GM21717 (cell line): ENCODE data around the gene PIAS4.

Experiments
- ATAC-seq: cut with Tn5 transposase; IDR thresholded peaks from one replicate; pipeline ENCODE4 v1.9.1; 2021; ENCODE audit warnings: mild to moderate bottlenecking, moderate library complexity; ENCODE audit not compliant: unreplicated experiment

Gene PIAS4

DNA sequence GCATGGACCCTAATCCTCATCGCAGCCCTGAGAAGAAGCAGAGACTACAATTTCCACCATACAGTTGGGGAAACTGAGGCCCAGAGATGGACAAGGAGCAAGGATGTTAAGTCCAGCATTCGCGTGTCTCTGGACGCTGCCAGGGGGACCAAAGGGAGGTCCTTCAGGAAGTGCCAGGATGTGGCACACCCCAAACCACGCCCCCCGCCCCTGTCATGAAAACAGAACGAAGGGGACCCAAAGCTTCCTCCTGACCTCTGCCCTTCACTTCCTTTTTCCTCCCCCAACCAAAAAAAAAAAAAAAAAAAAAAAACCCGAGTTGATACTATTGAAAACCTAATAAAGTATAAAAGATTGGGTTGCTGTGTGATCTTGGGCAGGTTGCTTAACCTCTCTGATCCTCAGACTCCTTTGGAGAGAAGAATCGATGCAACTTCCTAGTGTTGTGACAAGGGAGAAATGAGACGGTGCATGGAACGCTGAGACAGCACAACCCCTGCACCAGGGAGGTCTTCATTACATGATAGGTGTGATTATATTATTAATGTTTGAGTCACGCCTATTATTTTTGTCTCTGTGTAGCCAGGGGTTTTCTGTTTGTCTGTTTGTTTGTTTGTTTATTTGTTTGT, 61.9 kb downstream of the PIAS4 start:
- ATAC-seq, result no peak

DNA sequence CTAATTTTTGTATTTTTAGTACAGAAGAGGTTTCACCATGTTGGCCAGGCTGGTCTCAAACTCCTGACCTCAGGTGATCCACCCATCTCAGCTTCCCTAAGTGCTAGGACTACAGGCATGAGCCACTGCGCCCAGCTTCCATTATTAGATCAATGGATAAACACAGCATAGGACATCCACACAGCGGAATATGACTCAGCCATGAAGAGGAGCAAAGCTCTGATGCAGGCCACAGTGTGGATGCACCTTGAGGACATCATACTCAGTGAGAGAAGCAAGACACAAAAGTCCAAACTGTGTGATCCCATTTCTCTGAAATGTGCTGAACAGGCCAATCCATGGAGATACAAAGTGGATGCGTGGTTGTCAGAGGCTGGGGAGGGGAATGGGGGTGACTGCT, 64.1 kb downstream of the PIAS4 start:
- ATAC-seq, result no peak

GRCh38 chr19:4075373-4075772, 67.8 kb downstream of the PIAS4 start:
- no peak for ATAC-seq

GRCh38 chr19:4077007-4077374, 69.5 kb downstream of the PIAS4 start:
- no peak for ATAC-seq

DNA sequence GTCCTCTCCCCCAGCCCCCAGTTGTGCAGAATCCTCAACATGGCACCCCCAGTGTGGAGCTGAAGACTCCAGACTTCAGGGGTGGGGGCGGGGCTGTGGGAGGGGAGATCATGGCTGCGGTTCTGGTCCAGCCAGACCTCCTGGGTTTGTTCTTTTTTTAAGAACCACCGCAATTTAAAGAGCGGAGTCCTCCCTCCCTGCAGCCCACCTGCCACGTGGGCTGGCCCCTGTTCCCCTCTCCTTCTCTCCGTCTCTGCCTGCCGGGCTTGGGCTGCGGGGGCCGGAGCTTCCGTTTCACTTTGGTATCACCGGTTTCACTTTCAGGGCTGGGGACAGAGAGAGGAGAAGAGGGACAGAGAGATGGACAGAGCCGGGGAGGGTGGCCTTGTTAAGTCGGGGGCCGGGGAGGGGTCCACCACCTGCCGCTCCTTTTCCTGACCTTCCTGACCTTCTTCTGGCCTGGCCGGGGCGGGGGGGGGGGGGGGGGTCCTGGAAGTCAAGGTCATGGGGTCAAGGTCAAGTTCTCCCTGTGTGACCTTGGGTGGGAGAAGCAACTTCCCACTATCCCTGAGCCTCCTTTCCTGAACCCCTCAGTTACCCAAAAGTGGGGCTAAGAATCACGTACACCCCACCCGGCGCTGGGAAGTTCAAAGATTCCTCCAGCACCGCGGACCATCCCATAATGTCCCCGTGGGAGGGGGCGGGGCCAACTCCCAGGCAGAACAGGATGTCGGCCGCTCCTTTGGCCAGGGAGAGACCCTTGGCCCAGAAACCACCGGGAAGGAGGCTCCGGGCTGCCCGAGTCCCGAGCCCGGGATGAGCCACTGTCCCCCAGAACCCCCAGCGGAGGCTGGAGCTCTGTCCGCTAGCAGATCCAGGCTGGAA, 70.5 kb downstream of the PIAS4 start:
- ATAC-seq, result no peak

DNA sequence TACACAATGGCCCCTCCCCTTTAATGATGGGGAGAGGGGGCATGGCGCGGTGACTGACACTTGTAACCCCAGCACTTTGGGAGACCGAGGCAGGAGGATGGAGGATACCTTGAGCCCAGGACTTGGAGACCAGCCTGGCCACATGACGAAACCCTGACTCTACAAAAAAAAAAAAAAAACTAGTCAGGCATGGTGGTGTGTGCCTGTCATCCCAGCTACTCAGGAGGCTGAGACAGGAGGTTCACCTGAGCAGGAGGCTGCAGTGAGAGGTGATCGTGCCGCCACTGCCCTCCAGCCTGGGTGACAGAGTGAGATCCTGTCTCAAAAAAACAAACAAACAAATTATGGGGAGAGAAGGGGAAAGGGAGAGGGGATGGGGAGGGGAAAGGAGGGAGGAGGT, 72.9 kb downstream of the PIAS4 start:
- no peak for ATAC-seq

- no peak for ATAC-seq
Measured at GRCh38 chr19:4081441-4082129, 74.0 kb downstream of the PIAS4 start.

GRCh38 chr19:4082172-4082571, 74.6 kb downstream of the PIAS4 start:
- ATAC-seq, result no peak

DNA sequence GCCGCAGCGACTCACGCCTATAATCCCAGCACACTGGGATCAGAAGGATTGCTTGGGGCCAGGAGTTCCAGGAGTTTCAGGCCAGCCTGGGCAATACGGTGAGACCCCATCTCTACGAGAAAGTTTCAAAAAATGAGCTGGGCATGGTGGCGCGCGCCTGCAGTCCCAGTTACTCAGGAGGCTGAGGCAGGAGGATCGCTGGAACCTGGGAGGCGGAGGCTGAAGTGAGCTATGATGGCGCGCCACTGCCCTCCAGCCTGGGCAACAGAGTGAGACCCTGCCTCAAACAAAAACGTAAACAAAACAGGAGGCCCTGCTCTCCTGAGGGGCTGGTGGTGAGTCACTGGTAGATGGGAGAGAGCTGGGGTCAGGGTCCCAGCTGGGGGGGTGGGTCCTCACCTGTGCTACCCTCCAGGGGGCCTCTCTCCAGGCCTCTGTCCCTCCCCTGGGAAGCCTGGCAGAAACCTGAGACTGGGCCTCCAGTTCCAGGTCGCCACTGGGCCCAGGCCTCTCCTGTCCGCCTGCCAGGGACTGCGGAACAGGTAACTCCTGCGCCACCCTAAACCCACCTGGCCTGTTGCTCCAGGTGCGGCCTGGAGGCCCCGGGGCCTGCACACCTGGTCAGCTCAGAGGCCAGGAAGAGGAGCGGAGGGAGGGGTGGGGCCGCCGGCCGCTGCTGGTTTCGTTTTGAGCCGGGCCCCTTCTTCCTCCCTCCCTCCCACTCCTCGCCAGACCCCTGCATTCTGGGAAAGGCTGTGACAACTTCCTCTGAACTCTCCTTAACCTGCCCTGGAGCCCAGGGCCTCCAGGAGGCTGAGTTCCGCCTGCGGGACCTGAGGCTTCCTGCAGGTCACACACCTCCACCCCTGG, 76.4 kb downstream of the PIAS4 start:
- ATAC-seq, result no peak

DNA sequence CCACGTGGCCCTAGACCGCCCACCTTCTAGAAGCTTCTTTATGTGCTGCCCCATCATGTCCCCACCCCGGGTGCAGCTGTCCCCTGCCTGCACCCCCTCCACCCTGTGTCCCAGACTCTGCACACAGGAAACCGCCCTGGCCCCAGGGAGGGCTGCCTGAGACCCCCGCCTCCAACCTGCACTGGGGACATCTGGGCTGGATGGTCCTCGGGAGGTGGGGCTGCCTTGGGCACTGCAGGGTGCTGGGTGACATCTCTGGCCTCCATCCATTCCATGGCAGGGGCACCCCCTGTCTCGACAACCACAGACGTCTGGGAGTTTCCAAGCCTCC, 77.0 kb downstream of the PIAS4 start:
- ATAC-seq, result no peak

- ATAC-seq, result no peak
Measured at GRCh38 chr19:4086411-4086867, 78.9 kb downstream of the PIAS4 start.

DNA sequence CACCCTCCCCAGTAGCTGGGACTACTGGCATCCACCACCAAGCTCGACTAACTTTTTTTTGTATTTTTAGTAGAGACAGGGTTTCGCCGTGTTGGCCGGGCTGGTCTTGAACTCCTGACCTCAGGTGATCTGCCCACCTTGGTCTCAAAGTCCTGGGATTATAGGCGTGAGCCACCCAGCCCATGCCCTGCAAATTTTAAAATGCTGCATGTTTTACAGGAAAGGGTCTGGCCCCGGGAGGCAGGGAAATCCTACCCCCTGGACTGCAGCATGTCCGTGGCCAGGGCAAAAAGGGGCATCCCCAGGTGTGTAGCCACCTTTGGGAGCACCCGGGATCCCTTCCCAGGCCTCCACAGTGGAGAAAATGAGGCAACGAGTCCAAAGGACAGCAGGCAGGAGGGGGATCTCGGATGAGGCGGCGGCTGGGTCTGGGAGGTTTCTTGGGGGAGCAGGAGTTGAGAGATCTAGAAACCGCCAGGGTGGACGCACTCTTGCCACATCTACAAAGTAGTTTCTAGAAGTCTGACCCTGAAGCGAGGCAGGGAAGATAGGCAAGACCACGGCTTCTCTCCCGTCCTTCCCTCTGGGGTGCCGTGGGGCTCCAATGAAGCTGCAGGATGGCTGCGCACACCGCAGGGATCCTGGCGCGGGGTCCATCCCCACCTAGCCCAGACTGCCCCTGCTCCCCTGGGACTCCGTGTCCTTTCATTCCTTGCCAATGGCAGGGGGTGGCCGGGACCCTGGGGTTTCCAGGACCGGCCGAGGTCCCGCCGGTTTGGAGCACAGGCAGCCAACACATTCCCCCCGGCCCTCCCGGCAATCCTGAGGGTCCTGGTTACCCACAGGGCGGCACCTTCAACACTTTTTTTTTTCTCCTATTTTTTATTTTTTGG, 80.5 kb downstream of the PIAS4 start:
- ATAC-seq, result no peak

DNA sequence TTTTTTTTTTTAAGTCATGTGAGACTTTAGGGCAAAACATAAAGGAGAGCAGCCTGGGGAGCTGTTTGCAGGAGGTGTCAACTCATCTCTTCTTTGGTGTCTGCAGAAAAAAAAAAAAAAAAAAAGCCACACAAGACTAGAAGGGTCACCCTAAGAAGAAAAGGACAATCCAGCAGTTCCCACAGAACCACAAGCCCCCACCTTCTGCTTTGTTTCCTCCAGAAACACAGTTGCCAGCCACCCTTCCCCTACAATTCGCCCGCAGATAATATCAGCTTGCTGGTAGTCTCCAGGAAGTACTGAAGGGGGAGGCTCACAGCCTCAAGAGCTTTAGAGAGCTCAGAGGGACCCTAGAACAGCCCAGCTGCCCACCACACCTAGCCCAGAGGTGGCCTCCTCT, 81.4 kb downstream of the PIAS4 start:
- ATAC-seq, result no peak
